Measurements from ENCODE around the gene WSCD1.

GRCh38 chr17:6101706-6102105 lies 31.5 kb downstream of the WSCD1 start:
- TF ChIP-seq CTCF (conservative IDR thresholded peaks at IDR 0.05; ENCODE audit: low read length) (no peak), EZH2phosphoT487 (IDR thresholded peaks at IDR 0.05; ENCODE audit: borderline replicate concordance, low read depth, low read length) (no peak)

Measured in OCI-LY7 (cell line).